Mammary epithelial cell (primary cell): ENCODE measurements around the gene AFAP1.

ENCODE experiments used
- EZH2 ChIP-seq: IDR thresholded peaks from 2 replicates; pipeline ENCODE4 v1.6.1; 2012; ENCODE audit warnings: low read length, inconsistent platforms, borderline replicate concordance
- TF ChIP-seq, protein P1 (sequence below), 2 donors: IDR thresholded peaks in 1 of 2; conservative IDR thresholded peaks in 1 of 2; 2 replicates each; pipeline ENCODE4 v1.5.1; 2011 to 2012; ENCODE audit warnings: inconsistent platforms in 2 of 2, low read length in 2 of 2, mild to moderate bottlenecking in 2 of 2, control low read depth in 1 of 2, low read depth in 1 of 2; ENCODE audit not compliant: insufficient read depth in 1 of 2; ENCODE audit errors: extremely low read depth in 1 of 2

DNA sequence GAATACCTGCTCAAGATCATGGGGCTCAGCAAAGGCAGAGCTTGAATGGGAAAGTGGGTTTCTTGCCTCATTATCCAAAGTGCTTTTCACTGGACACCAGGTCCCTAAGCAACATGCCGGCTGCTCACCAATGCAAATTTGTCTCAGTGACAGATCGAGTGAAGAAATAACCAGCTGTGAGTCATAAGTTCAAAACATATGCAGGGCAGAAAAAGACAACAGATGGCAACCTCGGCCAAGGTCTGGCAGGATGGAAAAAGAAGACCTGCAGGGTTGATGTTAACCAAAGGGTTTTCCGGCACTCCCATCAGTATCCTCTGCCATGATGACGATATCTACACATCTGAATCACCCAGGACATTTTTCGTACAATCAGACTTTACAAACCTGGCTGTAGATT, 124.1 kb downstream of the AFAP1 start:
- TF ChIP-seq, protein P1, sequence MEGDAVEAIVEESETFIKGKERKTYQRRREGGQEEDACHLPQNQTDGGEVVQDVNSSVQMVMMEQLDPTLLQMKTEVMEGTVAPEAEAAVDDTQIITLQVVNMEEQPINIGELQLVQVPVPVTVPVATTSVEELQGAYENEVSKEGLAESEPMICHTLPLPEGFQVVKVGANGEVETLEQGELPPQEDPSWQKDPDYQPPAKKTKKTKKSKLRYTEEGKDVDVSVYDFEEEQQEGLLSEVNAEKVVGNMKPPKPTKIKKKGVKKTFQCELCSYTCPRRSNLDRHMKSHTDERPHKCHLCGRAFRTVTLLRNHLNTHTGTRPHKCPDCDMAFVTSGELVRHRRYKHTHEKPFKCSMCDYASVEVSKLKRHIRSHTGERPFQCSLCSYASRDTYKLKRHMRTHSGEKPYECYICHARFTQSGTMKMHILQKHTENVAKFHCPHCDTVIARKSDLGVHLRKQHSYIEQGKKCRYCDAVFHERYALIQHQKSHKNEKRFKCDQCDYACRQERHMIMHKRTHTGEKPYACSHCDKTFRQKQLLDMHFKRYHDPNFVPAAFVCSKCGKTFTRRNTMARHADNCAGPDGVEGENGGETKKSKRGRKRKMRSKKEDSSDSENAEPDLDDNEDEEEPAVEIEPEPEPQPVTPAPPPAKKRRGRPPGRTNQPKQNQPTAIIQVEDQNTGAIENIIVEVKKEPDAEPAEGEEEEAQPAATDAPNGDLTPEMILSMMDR (conservative IDR thresholded peaks at IDR 0.05 in 1 of 2, IDR thresholded peaks at IDR 0.05 in 1 of 2; ENCODE audit: extremely low read depth in 1 of 2, insufficient read depth in 1 of 2, low read depth in 1 of 2, low read length in 2 of 2), result peak in 1 of 2 donors; percentile 5
- no peak for TF ChIP-seq EZH2
